VCaP (cell line): ENCODE measurements around the gene SMS.

Source experiments
- H3K27ac ChIP-seq: fragments of 450-650 bp; 2 replicates; pipeline ENCODE4 v1.5.1; 2017
- CTCF ChIP-seq: fragments of 450-650 bp; conservative IDR thresholded peaks from 2 replicates; pipeline ENCODE4 v1.5.1; 2017; ENCODE audit warnings: mild to moderate bottlenecking, moderate library complexity

SMS gene

DNA sequence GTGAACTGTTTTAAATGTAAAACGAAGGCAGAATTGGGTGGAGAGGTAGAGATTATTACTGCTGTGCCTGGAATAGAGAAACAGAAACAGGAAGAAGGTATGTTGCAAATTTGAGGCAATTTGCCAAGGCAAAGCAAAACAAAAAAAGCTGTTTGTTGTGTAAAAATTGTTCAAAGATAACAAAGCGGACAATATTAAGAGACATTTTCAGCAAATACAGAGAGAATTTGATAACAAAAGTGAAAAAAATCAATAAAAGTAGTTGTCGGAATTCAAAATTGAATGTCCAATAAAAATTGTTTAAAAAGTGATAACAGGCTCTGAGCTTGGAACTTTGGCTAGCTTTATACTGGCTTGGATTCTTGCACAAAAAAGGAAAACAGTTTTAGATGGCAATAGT, 14.4 kb upstream of the SMS start:
- H3K27ac ChIP-seq, result no peak overlapping the region

GRCh38 chrX:21926527-21927278, 13.8 kb upstream of the SMS start:
- TF ChIP-seq CTCF, result no peak
- H3K27ac ChIP-seq, result no peak overlapping the region

More for the DNA sequence above, 14.4 kb upstream of the SMS start:
- no peak for TF ChIP-seq CTCF

GRCh38 chrX:21929209-21929608, 11.3 kb upstream of the SMS start:
- TF ChIP-seq CTCF, result no peak

GRCh38 chrX:21930986-21931385, 9.5 kb upstream of the SMS start:
- no peak overlapping the region for H3K27ac ChIP-seq
- TF ChIP-seq CTCF, result no peak

More at GRCh38 chrX:21929209-21929608, 11.3 kb upstream of the SMS start:
- H3K27ac ChIP-seq, result no peak overlapping the region

- no peak for TF ChIP-seq CTCF
- H3K27ac ChIP-seq, result no peak overlapping the region
Observed at GRCh38 chrX:21932292-21933002, 8.1 kb upstream of the SMS start.

DNA sequence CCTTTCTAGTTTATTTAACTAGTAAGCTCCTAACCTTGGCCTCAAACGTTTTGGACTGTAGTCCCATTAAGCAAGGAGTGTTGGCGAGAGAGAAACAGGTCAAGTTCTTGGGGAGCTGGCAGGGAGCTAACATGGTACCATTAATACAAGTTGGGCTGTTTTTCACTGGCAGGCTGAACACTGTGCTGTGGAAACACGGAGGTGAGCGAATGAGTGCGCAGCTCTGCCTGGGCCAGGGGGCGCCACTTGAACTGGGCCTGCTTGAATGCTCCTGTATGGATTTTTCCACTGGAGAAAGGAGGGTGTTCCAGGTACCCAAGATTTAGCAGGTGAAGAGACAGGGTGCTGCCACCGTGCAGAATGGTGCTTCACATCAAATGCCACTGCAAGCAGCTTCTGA, 7.4 kb upstream of the SMS start:
- TF ChIP-seq CTCF, result no peak
- no peak overlapping the region for H3K27ac ChIP-seq

DNA sequence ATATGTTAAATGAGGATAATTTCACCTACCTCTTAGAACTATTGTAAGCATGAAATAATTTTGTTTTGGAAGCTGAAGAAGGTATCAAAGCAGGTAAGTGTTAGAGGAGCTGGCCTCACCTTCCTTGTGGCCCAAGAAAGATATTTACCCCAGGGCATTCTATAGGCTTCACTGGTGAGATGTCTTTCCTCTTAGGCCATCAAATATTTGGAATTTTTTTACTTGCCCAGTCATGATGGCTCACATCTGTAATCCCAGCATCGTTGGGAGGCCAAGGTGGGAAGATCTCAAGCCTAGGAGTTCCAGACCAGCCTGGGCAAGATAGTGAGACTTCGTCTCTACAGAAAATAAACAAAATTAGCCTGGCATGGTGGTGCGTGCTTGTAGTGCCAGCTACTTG, 6.1 kb upstream of the SMS start:
- TF ChIP-seq CTCF, result no peak
- H3K27ac ChIP-seq, result no peak overlapping the region
